Amygdala (tissue), 56 donors: ENCODE data around the gene SPCS1.
"Not testable (repeated sequence)": the region's sequence is repeated elsewhere in the genome, so short reads cannot be mapped to it uniquely, and the experiment has no call there.

Experiments used
- DNase-seq, 56 donors: peaks; one replicate each; lab custom pipeline; 2025; lab: John Stamatoyannopoulos, UW

The SPCS1 gene

DNA sequence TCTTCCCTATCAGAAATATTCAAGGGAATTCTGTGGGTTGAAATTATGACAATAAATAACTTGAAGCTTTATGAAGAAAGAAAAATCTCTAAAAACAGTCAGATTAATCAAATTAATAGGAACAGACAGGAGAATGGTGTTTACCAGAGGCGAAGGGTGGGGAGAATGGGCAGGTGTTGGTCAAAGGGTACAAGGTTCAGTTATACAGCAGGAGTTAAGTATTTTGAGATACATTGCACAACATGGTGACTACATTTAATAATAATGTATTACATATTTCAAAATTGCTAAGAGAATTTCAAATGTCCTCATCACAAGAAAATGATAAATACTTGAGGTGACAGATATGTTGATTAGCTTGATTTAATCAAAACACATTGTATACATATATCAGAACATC lies 18.6 kb downstream of the SPCS1 start:
- no peak for DNase-seq

DNA sequence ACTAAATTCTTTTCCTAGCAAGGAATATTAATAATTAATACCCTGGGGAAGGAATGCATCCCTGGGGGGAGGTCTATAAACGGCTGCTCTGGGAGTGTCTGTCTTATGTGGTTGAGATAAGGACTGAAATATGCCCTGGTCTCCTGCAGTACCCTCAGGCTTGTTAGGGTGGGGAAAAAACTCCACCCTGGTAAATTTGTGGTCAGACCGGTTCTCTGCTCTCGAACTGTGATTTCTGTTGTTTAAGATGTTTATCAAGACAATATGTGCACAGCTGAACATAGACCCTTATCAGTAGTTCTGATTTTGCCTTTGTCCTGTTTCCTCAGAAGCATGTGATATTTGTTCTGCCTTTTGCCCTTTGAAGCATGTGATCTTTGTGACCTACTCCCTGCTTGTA lies 22.8 kb downstream of the SPCS1 start:
- not testable (repeated sequence) for DNase-seq

- DNase-seq = no peak
Observed at GRCh38 chr3:52730681-52731080, 24.8 kb downstream of the SPCS1 start.

- no peak for DNase-seq
Observed at GRCh38 chr3:52731590-52731989, 25.7 kb downstream of the SPCS1 start.

- no peak for DNase-seq
Observed at GRCh38 chr3:52733256-52733891, 27.5 kb downstream of the SPCS1 start.

DNA sequence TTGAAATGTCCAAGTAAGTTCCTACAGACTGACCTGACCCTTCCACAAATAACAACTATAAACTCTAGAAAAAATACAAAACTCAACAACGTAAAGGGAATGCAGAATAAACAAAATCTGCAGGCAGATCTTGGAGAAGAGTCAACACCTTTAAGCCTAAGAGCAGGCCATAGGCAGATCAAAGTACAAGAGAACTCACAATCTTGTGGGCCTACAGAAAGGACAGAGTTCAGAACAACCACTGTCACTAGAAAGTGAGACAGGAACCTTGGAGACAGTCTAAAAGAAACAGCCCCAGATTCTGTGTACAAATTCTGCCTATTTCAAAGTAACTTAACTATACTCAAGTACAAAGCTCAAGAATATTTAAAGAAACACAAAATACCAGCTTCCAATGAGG lies 33.8 kb downstream of the SPCS1 start:
- no peak for DNase-seq

DNA sequence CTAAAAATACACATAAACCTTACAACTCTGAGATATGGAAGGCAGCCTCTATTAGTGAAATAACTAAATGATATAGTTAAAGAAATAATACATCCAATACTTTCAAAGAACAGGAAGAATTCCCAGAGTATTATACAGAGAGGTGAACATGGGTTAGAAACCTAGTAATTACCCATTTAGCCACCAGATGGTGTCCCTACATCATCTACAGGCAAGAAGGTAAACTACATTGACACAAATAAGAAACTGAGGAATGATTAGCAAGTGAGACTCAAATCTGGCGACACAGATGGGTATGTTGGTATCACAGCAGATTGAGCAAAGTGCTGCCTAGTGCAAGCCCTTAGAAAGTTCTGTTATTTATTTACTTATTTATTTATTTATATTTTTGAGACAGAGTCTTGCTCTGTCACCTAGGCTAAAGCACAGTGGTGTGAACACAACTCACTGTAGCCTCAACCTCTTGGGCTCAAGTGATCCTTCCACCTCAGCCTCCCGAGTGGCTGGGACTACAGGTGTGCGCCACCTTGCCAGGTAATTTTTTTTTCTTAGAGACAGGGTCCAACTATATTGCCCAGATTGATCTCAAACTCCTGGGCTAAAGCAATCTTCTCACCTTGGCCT lies 36.6 kb downstream of the SPCS1 start:
- no peak for DNase-seq

- no peak for DNase-seq
Observed at GRCh38 chr3:52743152-52743551, 37.2 kb downstream of the SPCS1 start.

- no peak for DNase-seq
Observed at GRCh38 chr3:52743721-52744120, 37.8 kb downstream of the SPCS1 start.

GRCh38 chr3:52752045-52752660 lies 46.2 kb downstream of the SPCS1 start:
- no peak for DNase-seq

- no peak for DNase-seq
Observed at GRCh38 chr3:52754373-52754772, 48.5 kb downstream of the SPCS1 start.

DNA sequence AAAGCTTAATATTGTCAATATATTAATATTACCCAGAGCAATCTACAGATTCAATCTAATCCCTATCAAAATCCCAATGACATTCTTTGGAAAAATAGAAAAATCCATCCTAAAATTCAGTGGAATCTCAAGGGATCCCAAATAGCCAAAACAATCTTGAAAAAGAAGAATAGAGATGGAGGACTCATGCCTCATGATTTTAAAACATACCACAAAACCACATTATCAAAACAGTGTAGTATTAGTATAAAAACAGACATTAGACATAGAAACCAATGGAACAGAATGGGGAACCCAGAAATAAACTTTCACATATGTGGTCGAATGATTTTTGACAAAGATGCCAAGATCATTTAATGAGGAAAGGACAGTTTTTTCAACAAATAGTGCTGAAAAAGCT lies 50.2 kb downstream of the SPCS1 start:
- DNase-seq = no peak
